ENCODE data around the gene ANO3. TPM values are rescaled to one million over a fixed set of nuclear protein-coding genes. Genes with fewer than 3 reads are reported as not detected.

The ANO3 gene
- total and polyA plus RNA-seq, 4 donors, result 0.02 to 0.63 (median 0.16) TPM

GRCh38 chr11:26490546-26490945 lies 158.6 kb downstream of the ANO3 start:
- DNase-seq, result no peak
- ATAC-seq (ENCODE audit: insufficient read depth, low FRiP score), result no peak
- peaks cover 0 to 6% (median 0%) of the 10 kb centered on the region in 4 donors for H3K9me3 ChIP-seq (ENCODE audit: control insufficient read depth in 4 of 4, insufficient read depth in 3 of 4, low read length in 3 of 4)
- H3K4me1 ChIP-seq (ENCODE audit: control insufficient read depth in 5 of 5, insufficient read depth in 5 of 5, low read length in 5 of 5), result no peaks in the 10 kb centered on the region
- H3K36me3 ChIP-seq (ENCODE audit: control insufficient read depth in 4 of 4, insufficient read depth in 4 of 4, low read length in 4 of 4), result no peaks in the 10 kb centered on the region
- H3K27ac ChIP-seq (ENCODE audit: low read depth in 1 of 2, low read length in 1 of 2), result no peak overlapping the region
- no peak overlapping the region for H3K9ac ChIP-seq (ENCODE audit: insufficient read depth in 1 of 2, low read length in 2 of 2)
- H3K4me3 ChIP-seq, result no peak overlapping the region
- TF ChIP-seq, protein P1, sequence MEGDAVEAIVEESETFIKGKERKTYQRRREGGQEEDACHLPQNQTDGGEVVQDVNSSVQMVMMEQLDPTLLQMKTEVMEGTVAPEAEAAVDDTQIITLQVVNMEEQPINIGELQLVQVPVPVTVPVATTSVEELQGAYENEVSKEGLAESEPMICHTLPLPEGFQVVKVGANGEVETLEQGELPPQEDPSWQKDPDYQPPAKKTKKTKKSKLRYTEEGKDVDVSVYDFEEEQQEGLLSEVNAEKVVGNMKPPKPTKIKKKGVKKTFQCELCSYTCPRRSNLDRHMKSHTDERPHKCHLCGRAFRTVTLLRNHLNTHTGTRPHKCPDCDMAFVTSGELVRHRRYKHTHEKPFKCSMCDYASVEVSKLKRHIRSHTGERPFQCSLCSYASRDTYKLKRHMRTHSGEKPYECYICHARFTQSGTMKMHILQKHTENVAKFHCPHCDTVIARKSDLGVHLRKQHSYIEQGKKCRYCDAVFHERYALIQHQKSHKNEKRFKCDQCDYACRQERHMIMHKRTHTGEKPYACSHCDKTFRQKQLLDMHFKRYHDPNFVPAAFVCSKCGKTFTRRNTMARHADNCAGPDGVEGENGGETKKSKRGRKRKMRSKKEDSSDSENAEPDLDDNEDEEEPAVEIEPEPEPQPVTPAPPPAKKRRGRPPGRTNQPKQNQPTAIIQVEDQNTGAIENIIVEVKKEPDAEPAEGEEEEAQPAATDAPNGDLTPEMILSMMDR (IDR thresholded peaks at IDR 0.05; ENCODE audit: control extremely low read depth, extremely low read depth), result no peak
- H3K27me3 ChIP-seq (ENCODE audit: control insufficient read depth in 3 of 3, insufficient read depth in 3 of 3, low read length in 2 of 3), result no peaks in the 10 kb centered on the region
- 68 to 80% methylated on average over 6 of the region's 6 CpGs for WGBS, 2 donors

GRCh38 chr11:26493616-26494015 lies 161.7 kb downstream of the ANO3 start:
- H3K9ac ChIP-seq (ENCODE audit: insufficient read depth in 1 of 2, low read length in 2 of 2), result no peak overlapping the region
- DNase-seq, result no peak
- 19 to 27% methylated on average over 1 of the region's 1 CpG for WGBS, 2 donors
- TF ChIP-seq, protein P1 (IDR thresholded peaks at IDR 0.05; ENCODE audit: control extremely low read depth, extremely low read depth), result no peak
- H3K27ac ChIP-seq (ENCODE audit: low read depth in 1 of 2, low read length in 1 of 2), result no peak overlapping the region
- no peaks in the 10 kb centered on the region for H3K4me1 ChIP-seq (ENCODE audit: control insufficient read depth in 5 of 5, insufficient read depth in 5 of 5, low read length in 5 of 5)
- no peaks in the 10 kb centered on the region for H3K36me3 ChIP-seq (ENCODE audit: control insufficient read depth in 4 of 4, insufficient read depth in 4 of 4, low read length in 4 of 4)
- no peaks in the 10 kb centered on the region for H3K27me3 ChIP-seq (ENCODE audit: control insufficient read depth in 3 of 3, insufficient read depth in 3 of 3, low read length in 2 of 3)
- no peak overlapping the region for H3K4me3 ChIP-seq
- no peak for ATAC-seq (ENCODE audit: insufficient read depth, low FRiP score)
- H3K9me3 ChIP-seq (ENCODE audit: control insufficient read depth in 4 of 4, insufficient read depth in 3 of 4, low read length in 3 of 4), result peaks cover 0 to 4% (median 0%) of the 10 kb centered on the region in 4 donors

DNA sequence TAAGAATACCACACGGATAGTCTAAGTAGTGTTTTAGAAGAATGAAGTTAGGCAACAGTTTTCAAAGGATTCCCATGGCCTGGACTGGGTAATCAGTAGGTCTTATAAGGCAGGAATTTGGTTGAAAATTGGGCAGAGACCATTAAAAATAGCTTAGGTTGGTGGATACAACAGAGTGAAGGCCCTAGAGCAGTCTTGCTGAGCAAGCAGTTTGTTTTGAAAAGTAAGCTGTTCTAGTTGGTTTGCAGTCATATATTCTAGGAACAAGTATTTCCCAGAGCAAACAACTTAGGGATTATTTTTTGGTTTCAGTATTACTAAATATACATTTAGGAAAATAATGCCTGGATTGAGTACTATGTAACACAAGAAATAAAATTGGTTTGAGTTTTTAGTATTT lies 175.3 kb downstream of the ANO3 start:
- TF ChIP-seq, protein P1 (IDR thresholded peaks at IDR 0.05; ENCODE audit: control extremely low read depth, extremely low read depth), result no peak
- no peaks in the 10 kb centered on the region for H3K4me1 ChIP-seq (ENCODE audit: control insufficient read depth in 5 of 5, insufficient read depth in 5 of 5, low read length in 5 of 5)
- H3K27me3 ChIP-seq (ENCODE audit: control insufficient read depth in 3 of 3, insufficient read depth in 3 of 3, low read length in 2 of 3), result no peaks in the 10 kb centered on the region
- DNase-seq (no peak), ATAC-seq (ENCODE audit: insufficient read depth, low FRiP score) (no peak)
- H3K4me3 ChIP-seq, result no peak overlapping the region
- H3K9ac ChIP-seq (ENCODE audit: insufficient read depth in 1 of 2, low read length in 2 of 2), result no peak overlapping the region
- H3K27ac ChIP-seq (ENCODE audit: low read depth in 1 of 2, low read length in 1 of 2), result no peak overlapping the region
- H3K36me3 ChIP-seq (ENCODE audit: control insufficient read depth in 4 of 4, insufficient read depth in 4 of 4, low read length in 4 of 4), result no peaks in the 10 kb centered on the region
- no peaks in the 10 kb centered on the region for H3K9me3 ChIP-seq (ENCODE audit: control insufficient read depth in 4 of 4, insufficient read depth in 3 of 4, low read length in 3 of 4)
- 0% methylated on average over 1 of the region's 1 CpG for WGBS, 2 donors

- Histone ChIP-seq H3K9me3 (ENCODE audit: control insufficient read depth in 4 of 4, insufficient read depth in 3 of 4, low read length in 3 of 4) (no peaks in the 10 kb centered on the region), H3K9ac (ENCODE audit: insufficient read depth in 1 of 2, low read length in 2 of 2) (no peak overlapping the region), H3K27ac (ENCODE audit: low read depth in 1 of 2, low read length in 1 of 2) (no peak overlapping the region), H3K36me3 (ENCODE audit: control insufficient read depth in 4 of 4, insufficient read depth in 4 of 4, low read length in 4 of 4) (no peaks in the 10 kb centered on the region), H3K4me3 (no peak overlapping the region), H3K27me3 (ENCODE audit: control insufficient read depth in 3 of 3, insufficient read depth in 3 of 3, low read length in 2 of 3) (no peaks in the 10 kb centered on the region), H3K4me1 (ENCODE audit: control insufficient read depth in 5 of 5, insufficient read depth in 5 of 5, low read length in 5 of 5) (no peaks in the 10 kb centered on the region)
- WGBS, 2 donors, result 90 to 96% methylated on average over 2 of the region's 2 CpGs
- TF ChIP-seq, protein P1 (IDR thresholded peaks at IDR 0.05; ENCODE audit: control extremely low read depth, extremely low read depth), result no peak
- no peak for ATAC-seq (ENCODE audit: insufficient read depth, low FRiP score)
- DNase-seq, result no peak
These were observed 178.2 kb downstream of the ANO3 start for GRCh38 chr11:26510164-26510563.

All from lung (tissue), 12 donors.